HFF-Myc (cell line): Measurements from ENCODE around the gene PLXNC1.

Experiments used
- DNase-seq: peaks from one replicate; pipeline ENCODE4 v3.0.0-alpha.2; 2011; ENCODE audit warnings: low read depth; ENCODE audit errors: extremely low read depth
- H3K4me3 ChIP-seq: replicated peaks from 2 replicates; pipeline ENCODE4 v1.5.1; 2011; ENCODE audit warnings: low read depth, mild to moderate bottlenecking, control low read depth, low read length
- TF ChIP-seq, protein P1 (sequence below): IDR thresholded peaks from 2 replicates; pipeline ENCODE4 v1.5.1; 2012; ENCODE audit warnings: mild to moderate bottlenecking, low read depth, low read length, control low read depth; ENCODE audit errors: missing control alignments

Gene PLXNC1

DNA sequence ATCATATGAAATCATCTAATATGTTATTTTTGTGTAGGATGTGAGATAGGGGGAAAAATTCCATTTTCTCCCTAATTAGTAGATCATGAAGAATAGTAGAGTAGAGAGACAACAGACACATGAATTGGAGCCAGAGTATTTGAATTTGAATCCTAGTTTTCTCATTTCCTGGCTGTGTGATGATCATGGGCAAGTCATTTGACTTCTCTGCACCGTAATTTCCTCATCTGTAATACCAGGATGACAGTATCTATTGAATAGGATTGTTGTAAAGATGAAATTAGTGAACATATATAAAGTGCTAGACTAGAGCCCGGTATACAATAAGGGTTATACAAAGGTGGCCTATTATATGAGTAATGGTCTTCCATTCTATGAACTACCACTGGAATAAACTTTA, 32.2 kb upstream of the PLXNC1 start:
- no peak for DNase-seq
- no peak overlapping the region for H3K4me3 ChIP-seq
- TF ChIP-seq, protein P1, sequence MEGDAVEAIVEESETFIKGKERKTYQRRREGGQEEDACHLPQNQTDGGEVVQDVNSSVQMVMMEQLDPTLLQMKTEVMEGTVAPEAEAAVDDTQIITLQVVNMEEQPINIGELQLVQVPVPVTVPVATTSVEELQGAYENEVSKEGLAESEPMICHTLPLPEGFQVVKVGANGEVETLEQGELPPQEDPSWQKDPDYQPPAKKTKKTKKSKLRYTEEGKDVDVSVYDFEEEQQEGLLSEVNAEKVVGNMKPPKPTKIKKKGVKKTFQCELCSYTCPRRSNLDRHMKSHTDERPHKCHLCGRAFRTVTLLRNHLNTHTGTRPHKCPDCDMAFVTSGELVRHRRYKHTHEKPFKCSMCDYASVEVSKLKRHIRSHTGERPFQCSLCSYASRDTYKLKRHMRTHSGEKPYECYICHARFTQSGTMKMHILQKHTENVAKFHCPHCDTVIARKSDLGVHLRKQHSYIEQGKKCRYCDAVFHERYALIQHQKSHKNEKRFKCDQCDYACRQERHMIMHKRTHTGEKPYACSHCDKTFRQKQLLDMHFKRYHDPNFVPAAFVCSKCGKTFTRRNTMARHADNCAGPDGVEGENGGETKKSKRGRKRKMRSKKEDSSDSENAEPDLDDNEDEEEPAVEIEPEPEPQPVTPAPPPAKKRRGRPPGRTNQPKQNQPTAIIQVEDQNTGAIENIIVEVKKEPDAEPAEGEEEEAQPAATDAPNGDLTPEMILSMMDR = no peak

DNA sequence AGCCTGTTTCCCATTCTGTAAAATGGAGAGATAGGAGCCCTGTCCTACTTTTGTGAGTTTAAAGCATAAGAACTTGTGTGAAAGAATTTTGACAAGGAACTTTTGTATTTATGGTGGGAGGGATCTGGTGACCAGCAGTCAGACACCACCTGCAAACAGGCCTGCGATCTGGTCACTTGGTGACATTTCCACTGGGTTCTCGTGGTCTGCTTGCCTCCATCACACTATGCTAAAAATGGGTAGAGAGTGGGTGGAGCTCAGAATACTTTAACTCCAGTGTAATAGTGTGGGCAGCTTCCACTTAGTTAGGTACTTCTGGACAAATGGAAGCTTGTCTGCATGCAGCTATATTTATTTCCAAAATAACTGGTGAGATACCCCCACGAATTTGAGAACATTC, 26.5 kb upstream of the PLXNC1 start:
- no peak overlapping the region for H3K4me3 ChIP-seq
- no peak for DNase-seq
- TF ChIP-seq, protein P1 = no peak

DNA sequence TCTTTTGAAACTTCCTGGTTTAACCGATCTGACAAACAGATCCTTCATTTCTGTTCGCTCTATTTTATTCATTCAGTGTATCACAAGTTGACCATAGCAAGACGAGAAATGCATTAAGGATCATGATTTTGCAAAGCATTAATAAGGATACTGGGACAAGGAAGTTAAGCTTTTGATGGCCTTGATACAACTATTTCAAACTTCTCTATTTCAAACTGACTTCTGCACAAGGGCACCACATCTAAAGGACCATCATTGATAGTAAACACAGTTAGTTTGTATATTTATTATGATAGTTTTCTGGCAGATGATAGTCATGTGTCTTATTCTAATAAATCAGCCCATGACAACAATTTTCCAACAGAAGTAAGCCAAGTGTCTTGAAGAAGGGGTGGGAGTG, 25.8 kb upstream of the PLXNC1 start:
- no peak overlapping the region for H3K4me3 ChIP-seq
- DNase-seq = no peak
- TF ChIP-seq, protein P1 = no peak

DNA sequence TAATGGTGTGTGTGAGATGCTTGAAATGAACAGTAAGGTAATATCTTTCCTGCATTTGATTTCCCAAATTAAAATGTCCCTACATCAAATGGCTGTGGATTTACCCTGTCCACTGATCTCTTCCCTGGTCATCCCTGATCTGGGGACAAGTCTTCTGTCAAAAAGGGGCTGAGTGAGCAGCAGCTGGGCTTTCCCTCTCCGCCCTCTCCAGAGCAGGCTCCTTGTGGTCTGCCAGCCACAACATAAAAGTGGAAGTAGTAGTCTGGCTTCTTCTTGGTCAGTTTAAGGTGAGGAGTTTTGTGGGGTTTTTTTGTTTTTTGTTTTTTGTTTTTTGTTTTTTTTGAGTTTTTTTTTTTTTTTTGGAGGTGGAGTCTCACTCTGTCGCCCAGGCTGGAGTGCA, 25.2 kb upstream of the PLXNC1 start:
- TF ChIP-seq, protein P1 = no peak
- no peak overlapping the region for H3K4me3 ChIP-seq
- no peak for DNase-seq

DNA sequence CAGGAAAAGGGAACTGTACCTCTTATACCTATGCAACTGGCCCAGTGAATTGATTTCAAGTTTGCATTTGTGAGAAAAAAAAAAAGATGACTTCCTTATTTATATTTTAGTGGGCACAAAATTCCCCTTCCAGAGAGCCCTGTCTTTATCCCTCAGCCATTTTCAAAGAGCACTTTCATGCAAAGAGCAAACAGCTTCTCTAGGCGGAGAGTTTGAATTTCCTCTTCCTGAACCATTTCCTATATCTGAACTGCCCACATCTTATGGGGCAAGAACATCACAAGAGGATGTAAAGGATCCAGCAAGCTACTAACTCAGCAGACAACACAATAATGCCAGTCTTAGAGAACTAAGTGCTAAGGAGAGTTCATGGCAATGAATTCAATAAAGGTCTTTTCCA, 22.3 kb upstream of the PLXNC1 start:
- H3K4me3 ChIP-seq = no peak overlapping the region
- TF ChIP-seq, protein P1 = no peak
- no peak for DNase-seq

DNA sequence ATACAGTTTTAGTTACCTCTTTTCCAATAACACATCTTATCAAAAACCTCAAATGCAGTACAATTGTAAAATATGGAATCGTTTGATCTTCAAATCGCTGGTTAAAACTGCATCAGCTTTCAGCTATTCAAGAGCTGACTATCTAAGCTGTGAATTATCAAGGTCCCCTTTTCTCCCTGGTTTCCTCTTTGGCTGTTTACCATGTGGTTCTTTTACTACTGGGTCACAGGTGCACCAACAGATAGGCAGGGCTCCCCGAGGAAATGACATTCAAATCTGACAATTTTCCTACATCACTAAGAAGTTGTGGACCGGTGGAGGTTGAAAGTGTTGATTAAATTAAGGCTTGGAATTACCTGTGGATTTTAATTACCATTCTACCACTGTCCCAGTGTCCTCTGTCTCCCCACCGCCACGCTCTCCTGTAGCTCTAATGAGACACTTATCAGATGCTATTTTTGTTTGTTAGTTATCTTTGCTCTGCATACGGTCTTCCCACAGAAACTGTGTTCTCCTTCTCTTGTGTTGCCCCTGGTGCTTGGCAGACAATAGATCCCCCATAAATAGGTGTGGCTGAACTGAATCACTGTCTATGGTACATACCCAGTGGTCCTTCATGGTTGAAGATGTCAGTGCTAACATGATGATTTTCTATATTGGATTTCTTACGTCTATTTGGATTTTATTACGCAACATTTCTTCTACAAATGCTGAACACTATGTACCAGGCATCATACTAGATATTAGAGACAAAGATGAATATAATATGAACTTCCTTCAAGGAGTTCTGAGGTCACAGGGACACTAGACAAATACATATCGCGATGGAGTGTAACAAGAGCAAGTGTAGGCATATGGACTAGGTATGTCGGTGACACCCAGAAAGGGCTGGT, 20.9 kb upstream of the PLXNC1 start:
- TF ChIP-seq, protein P1 = no peak
- H3K4me3 ChIP-seq = no peak overlapping the region
- DNase-seq = no peak

DNA sequence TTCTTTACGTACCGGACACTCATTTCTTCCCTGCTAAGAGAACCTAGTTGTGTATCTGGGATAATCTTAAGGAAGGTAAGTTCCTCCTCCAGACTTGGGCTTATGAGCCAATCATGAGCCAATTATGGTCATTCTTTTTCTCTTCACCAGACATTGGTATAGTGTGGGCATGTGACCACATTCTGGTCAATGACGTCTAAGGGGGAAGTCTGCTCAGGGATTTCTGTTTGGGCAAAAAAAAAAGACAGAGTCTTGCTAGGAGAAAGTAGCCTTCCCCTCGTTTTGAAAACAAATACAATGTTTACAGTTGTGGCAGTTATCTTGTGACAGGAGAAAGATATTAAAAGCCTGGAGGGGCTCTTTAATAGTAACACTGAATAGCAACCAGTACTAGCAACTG, 20.1 kb upstream of the PLXNC1 start:
- no peak for DNase-seq
- H3K4me3 ChIP-seq = no peak overlapping the region
- TF ChIP-seq, protein P1 = no peak
